A549 (cell line): ENCODE results near the gene NAT8. TPM values are rescaled to one million over a fixed set of nuclear protein-coding genes. Genes with fewer than 3 reads are reported as not detected.

Source experiments
- ATAC-seq, 2 experiments: fragments of 200-7000 bp in 1 of 2; fragments of >200 bp in 1 of 2; cut with Nextera tagmentation in 1 of 2; cut with Tn5 transposase in 1 of 2; 3 replicates each; pipeline versions ENCODE4 v1.8.0 to v1.9.1; 2018 to 2020; ENCODE audit warnings: mild to moderate bottlenecking in 1 of 2, moderate library complexity in 1 of 2
- CTCF ChIA-PET: fragments of 300-600 bp; sonication (Branson Sonifier 250); formaldehyde crosslinking; extraction: SDS; loops from one replicate; lab custom pipeline; 2021; ENCODE audit warnings: antibody characterized with exemption, inconsistent platforms; lab: Yijun Ruan, JAX
- POLR2A ChIA-PET: fragments of 350-600 bp; formaldehyde crosslinking; extraction: SDS; loops from one replicate; lab custom pipeline; 2021; ENCODE audit warnings: antibody characterized with exemption, inconsistent platforms; lab: Yijun Ruan, JAX
- DNase-seq, 2 experiments: peaks; one replicate each; pipeline versions ENCODE4 v3.0.0 to v3.0.0-alpha.2; 2011 to 2016; ENCODE audit warnings: low read depth in 1 of 2, low spot score in 1 of 2
- FAIRE-seq: peaks from 2 replicates; lab custom pipeline; 2011; peaks lifted over from hg19 to GRCh38; lab: Jason Lieb, UNC
- H3K27ac ChIP-seq, 2 experiments: fragments of >200 bp; sonication (Bioruptor Twin); formaldehyde crosslinking; 3 replicates each; pipeline ENCODE4 v1.5.1; 2016 to 2017
- H3K4me1 ChIP-seq: fragments of >200 bp; sonication (Bioruptor Twin); formaldehyde crosslinking; 3 replicates; pipeline ENCODE4 v1.6.1; 2016
- H3K4me2 ChIP-seq: fragments of >200 bp; sonication (Bioruptor Twin); formaldehyde crosslinking; 3 replicates; pipeline ENCODE4 v1.6.1; 2016
- H3K4me3 ChIP-seq: fragments of >200 bp; sonication (Bioruptor Twin); formaldehyde crosslinking; 3 replicates; pipeline ENCODE4 v1.5.1; 2016
- H3K9me3 ChIP-seq: fragments of >200 bp; sonication (Bioruptor Twin); formaldehyde crosslinking; 3 replicates; pipeline ENCODE4 v1.6.1; 2016
- BCL3 ChIP-seq: fragments of >200 bp; sonication (Bioruptor Twin); formaldehyde crosslinking; IDR thresholded peaks from 3 replicates; pipeline ENCODE4 v1.6.1; 2016
- BHLHE40 ChIP-seq: IDR thresholded peaks from 2 replicates; pipeline ENCODE4 v1.6.1; 2012; ENCODE audit warnings: low read depth, low read length, inconsistent platforms
- CBX2 ChIP-seq: fragments of 200-600 bp; sonication (generic); IDR thresholded peaks from 2 replicates; pipeline ENCODE4 v1.6.1; 2016; ENCODE audit warnings: low read depth, mild to moderate bottlenecking, borderline replicate concordance
- EHF ChIP-seq: fragments of 250-450 bp; sonication (Bioruptor Pico); IDR thresholded peaks from 2 replicates; pipeline ENCODE4 v1.5.0; 2020; ENCODE audit warnings: mild to moderate bottlenecking
- EHMT2 ChIP-seq: fragments of 200-600 bp; sonication (generic); IDR thresholded peaks from 2 replicates; pipeline ENCODE4 v1.6.1; 2016; ENCODE audit warnings: antibody characterized with exemption, low read depth, mild to moderate bottlenecking, moderate library complexity
- FOSB ChIP-seq: fragments of 250-450 bp; sonication (Bioruptor Pico); IDR thresholded peaks from 2 replicates; pipeline ENCODE4 v1.5.0; 2020; ENCODE audit warnings: mild to moderate bottlenecking, moderate library complexity
- HDAC2 ChIP-seq: fragments of 200-600 bp; sonication (generic); IDR thresholded peaks from 2 replicates; pipeline ENCODE4 v1.6.1; 2016
- HOXA7 ChIP-seq: fragments of 250-450 bp; sonication (Bioruptor Pico); IDR thresholded peaks from 2 replicates; pipeline ENCODE4 v1.5.0; 2020; ENCODE audit warnings: mild to moderate bottlenecking, moderate library complexity
- HOXB5 ChIP-seq: fragments of 250-450 bp; sonication (Bioruptor Pico); IDR thresholded peaks from 2 replicates; pipeline ENCODE4 v1.5.0; 2020; ENCODE audit warnings: mild to moderate bottlenecking, moderate library complexity
- JUN ChIP-seq, 2 experiments: fragments of >200 bp; sonication (Bioruptor Twin); formaldehyde crosslinking; IDR thresholded peaks; 2 replicates in 1 of 2; 3 replicates in 1 of 2; pipeline ENCODE4 v1.6.1; 2016 to 2017
- MAFK ChIP-seq: fragments of 450-650 bp; IDR thresholded peaks from 2 replicates; pipeline ENCODE4 v1.6.1; 2014; ENCODE audit not compliant: partially characterized antibody
- NFE2L2 ChIP-seq: fragments of 150-350 bp; conservative IDR thresholded peaks from 2 replicates; pipeline ENCODE4 v1.6.1; 2014; ENCODE audit warnings: low read length
- REST ChIP-seq: fragments of 200-600 bp; sonication (generic); IDR thresholded peaks from 2 replicates; pipeline ENCODE4 v1.6.1; 2016; ENCODE audit warnings: antibody characterized with exemption, mild to moderate bottlenecking, moderate library complexity
- SREBF2 ChIP-seq: fragments of 450-650 bp; IDR thresholded peaks from 2 replicates; pipeline ENCODE4 v1.6.1; 2014; ENCODE audit warnings: mild to moderate bottlenecking, moderate library complexity
- ZSCAN20 ChIP-seq: fragments of 250-450 bp; sonication (Bioruptor Pico); IDR thresholded peaks from 2 replicates; pipeline ENCODE4 v1.8.0; 2022; ENCODE audit warnings: mild to moderate bottlenecking, moderate library complexity
- WGBS: methylation state at CpG from one replicate; pipeline ENCODE4 v1.1.6; 2017; ENCODE audit errors: missing lambda C conversion rate; 5-methylcytosine and 5-hydroxymethylcytosine counted together
- polyA minus RNA-seq: library from RNA; depleted of rRNA, polyadenylated mRNA; stranded (reverse); fragments of >200 nt; gene quantifications from 2 replicates; pipeline ENCODE4 v1.2.3, GENCODE V29; 2011; rRNA and poly(A)+ RNA removed
- polyA plus RNA-seq, 4 experiments: library from polyadenylated mRNA; depleted of rRNA in 3 of 4; stranded (reverse); fragments of >200 nt; fragmentation: RNase III in 1 of 4; extraction: RNeasy Plus Mini Kit Qiagen cat#74134 plus additional on column Dnase treatment in 1 of 4; gene quantifications; 2 replicates in 3 of 4; 3 replicates in 1 of 4; pipeline ENCODE4 v1.2.3, GENCODE V29; 2011 to 2017
- TF ChIP-seq, protein P1 (sequence below): IDR thresholded peaks from 2 replicates; pipeline ENCODE4 v1.6.1; 2012
- TF ChIP-seq, protein P2 (sequence below): fragments of 250-450 bp; sonication (Bioruptor Pico); IDR thresholded peaks from 2 replicates; pipeline ENCODE4 v1.5.0; 2020; ENCODE audit warnings: low read depth, mild to moderate bottlenecking, moderate library complexity
- TF ChIP-seq, protein P3 (sequence below): fragments of >200 bp; sonication (Bioruptor Twin); formaldehyde crosslinking; IDR thresholded peaks from 3 replicates; pipeline ENCODE4 v1.5.1; 2016
- TF ChIP-seq, protein P4 (sequence below): fragments of 250-450 bp; sonication (Bioruptor Pico); IDR thresholded peaks from 2 replicates; pipeline ENCODE4 v1.5.0; 2021; ENCODE audit warnings: mild to moderate bottlenecking, moderate library complexity, borderline replicate concordance
- TF ChIP-seq, protein P5 (sequence below): fragments of >200 bp; sonication (Bioruptor Twin); formaldehyde crosslinking; IDR thresholded peaks from 2 replicates; pipeline ENCODE4 v1.6.1; 2016

The NAT8 gene
- polyA plus RNA-seq (2011; rRNA removed), result not detected in 2 replicates
- polyA plus RNA-seq (2012; cell fraction: cytosol; rRNA removed), result 0.06 and 0.07 TPM in 2 replicates
- not detected in 2 replicates for polyA plus RNA-seq (2012; cell fraction: nucleus; rRNA removed)
- not detected in 3 replicates for polyA plus RNA-seq (2017; fragmentation: RNase III; extraction: RNeasy Plus Mini Kit Qiagen cat#74134 plus additional on column Dnase treatment)
- polyA minus RNA-seq, result not detected in 2 replicates

DNA sequence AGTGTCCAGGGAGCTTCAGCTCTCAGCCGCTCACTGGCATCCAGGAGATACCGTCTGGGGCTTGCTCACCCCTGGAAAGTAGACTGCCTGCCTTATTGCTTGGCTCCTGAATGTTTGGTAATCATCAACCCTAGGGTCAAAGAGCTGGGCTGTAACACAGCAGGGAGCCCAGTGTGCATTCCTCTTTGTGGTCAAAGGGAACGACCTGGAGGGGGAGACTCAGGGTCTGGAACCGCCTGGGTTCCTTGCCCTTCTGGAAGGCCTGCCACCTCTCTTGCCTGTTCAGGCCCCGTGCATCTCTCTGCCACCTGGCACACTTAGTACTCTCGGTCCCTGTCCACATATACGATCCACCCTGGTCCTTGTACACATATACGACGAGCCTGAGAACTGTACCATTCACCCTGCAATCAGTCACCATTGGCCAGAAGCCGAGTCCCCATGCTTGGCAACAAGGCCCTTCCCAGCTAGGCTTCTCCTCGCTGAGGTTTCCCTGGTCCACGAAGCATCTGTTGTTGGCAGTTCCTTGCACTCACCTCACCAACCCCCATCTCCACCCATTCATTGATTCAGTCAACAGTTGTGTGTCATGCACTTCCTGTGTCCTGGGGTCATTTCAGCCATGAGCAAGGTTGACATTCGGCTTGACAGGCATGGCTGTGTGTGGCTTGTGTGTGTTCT is at the start of gene NAT8:
Gene NAT8 (minus strand): TSS at position 85 of the 681 bp plus-strand sequence. CDS start 794 bp downstream, outside the sequence.
- H3K27ac ChIP-seq, result no peak within 1 kb of the TSS
- TF ChIP-seq BHLHE40, result no peak
- TF ChIP-seq HOXA7, result no peak
- no peak for TF ChIP-seq EHF (CRISPR knock-in tag)
- TF ChIP-seq, protein P1, sequence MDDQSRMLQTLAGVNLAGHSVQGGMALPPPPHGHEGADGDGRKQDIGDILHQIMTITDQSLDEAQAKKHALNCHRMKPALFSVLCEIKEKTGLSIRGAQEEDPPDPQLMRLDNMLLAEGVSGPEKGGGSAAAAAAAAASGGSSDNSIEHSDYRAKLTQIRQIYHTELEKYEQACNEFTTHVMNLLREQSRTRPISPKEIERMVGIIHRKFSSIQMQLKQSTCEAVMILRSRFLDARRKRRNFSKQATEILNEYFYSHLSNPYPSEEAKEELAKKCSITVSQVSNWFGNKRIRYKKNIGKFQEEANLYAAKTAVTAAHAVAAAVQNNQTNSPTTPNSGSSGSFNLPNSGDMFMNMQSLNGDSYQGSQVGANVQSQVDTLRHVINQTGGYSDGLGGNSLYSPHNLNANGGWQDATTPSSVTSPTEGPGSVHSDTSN, result no peak
- TF ChIP-seq SREBF2, result no peak
- TF ChIP-seq, protein P2, sequence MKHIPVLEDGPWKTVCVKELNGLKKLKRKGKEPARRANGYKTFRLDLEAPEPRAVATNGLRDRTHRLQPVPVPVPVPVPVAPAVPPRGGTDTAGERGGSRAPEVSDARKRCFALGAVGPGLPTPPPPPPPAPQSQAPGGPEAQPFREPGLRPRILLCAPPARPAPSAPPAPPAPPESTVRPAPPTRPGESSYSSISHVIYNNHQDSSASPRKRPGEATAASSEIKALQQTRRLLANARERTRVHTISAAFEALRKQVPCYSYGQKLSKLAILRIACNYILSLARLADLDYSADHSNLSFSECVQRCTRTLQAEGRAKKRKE (CRISPR knock-in tag), result no peak
- TF ChIP-seq BCL3, result no peak
- no peak for TF ChIP-seq FOSB (CRISPR knock-in tag)
- no peak for TF ChIP-seq HOXB5 (CRISPR knock-in tag)
- no peak for TF ChIP-seq JUN (IDR thresholded peaks at IDR 0.05)
- no peak for TF ChIP-seq ZSCAN20 (CRISPR knock-in tag)
- no peak for TF ChIP-seq REST
- TF ChIP-seq EHMT2, result no peak
- TF ChIP-seq NFE2L2, result no peak
- TF ChIP-seq, protein P3, sequence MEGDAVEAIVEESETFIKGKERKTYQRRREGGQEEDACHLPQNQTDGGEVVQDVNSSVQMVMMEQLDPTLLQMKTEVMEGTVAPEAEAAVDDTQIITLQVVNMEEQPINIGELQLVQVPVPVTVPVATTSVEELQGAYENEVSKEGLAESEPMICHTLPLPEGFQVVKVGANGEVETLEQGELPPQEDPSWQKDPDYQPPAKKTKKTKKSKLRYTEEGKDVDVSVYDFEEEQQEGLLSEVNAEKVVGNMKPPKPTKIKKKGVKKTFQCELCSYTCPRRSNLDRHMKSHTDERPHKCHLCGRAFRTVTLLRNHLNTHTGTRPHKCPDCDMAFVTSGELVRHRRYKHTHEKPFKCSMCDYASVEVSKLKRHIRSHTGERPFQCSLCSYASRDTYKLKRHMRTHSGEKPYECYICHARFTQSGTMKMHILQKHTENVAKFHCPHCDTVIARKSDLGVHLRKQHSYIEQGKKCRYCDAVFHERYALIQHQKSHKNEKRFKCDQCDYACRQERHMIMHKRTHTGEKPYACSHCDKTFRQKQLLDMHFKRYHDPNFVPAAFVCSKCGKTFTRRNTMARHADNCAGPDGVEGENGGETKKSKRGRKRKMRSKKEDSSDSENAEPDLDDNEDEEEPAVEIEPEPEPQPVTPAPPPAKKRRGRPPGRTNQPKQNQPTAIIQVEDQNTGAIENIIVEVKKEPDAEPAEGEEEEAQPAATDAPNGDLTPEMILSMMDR, result no peak
- no peak for TF ChIP-seq HDAC2
- no peak for TF ChIP-seq CBX2
- TF ChIP-seq, protein P4, sequence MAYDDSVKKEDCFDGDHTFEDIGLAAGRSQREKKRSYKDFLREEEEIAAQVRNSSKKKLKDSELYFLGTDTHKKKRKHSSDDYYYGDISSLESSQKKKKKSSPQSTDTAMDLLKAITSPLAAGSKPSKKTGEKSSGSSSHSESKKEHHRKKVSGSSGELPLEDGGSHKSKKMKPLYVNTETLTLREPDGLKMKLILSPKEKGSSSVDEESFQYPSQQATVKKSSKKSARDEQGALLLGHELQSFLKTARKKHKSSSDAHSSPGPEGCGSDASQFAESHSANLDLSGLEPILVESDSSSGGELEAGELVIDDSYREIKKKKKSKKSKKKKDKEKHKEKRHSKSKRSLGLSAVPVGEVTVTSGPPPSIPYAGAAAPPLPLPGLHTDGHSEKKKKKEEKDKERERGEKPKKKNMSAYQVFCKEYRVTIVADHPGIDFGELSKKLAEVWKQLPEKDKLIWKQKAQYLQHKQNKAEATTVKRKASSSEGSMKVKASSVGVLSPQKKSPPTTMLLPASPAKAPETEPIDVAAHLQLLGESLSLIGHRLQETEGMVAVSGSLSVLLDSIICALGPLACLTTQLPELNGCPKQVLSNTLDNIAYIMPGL, result no peak
- TF ChIP-seq, protein P5, sequence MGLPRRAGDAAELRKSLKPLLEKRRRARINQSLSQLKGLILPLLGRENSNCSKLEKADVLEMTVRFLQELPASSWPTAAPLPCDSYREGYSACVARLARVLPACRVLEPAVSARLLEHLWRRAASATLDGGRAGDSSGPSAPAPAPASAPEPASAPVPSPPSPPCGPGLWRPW, result no peak
- no peak for TF ChIP-seq MAFK
- ATAC-seq (peak in 1 of 2 experiments; percentile 64; a peak in 3 of 6 replicates), DNase-seq (no peak), FAIRE-seq (no peak)
- no peak within 1 kb of the TSS; the same call in 2 of the 3 replicates for H3K4me2 ChIP-seq
- H3K4me1 ChIP-seq, result peaks cover 14% of the 10 kb centered on the region; the same call in 2 of the 3 replicates
- CTCF ChIA-PET, result no interaction called here
- POLR2A ChIA-PET, result no interaction called here
- H3K9me3 ChIP-seq, result peaks cover 16% of the 10 kb centered on the region
- WGBS, result 42% methylated on average over 13 of the region's 13 CpGs
- H3K4me3 ChIP-seq, result no peak within 1 kb of the TSS
